ENCODE results near the gene USP48. TPM values are rescaled to one million over a fixed set of nuclear protein-coding genes. Genes with fewer than 3 reads are reported as not detected.

The USP48 gene
- total RNA-seq, 4 donors from 2014 or later, result 23.1 to 92.5 (median 64.4) TPM

GRCh38 chr1:21759818-21760217, 23.1 kb downstream of the USP48 start:
- H3K27me3 ChIP-seq, result no peaks in the 10 kb centered on the region
- peaks cover 0 to 9% of the 10 kb centered on the region in 2 donors for H3K4me1 ChIP-seq
- no peak overlapping the region for H3K27ac ChIP-seq
- H3K36me3 ChIP-seq, result no peaks in the 10 kb centered on the region
- TF ChIP-seq, protein P1, sequence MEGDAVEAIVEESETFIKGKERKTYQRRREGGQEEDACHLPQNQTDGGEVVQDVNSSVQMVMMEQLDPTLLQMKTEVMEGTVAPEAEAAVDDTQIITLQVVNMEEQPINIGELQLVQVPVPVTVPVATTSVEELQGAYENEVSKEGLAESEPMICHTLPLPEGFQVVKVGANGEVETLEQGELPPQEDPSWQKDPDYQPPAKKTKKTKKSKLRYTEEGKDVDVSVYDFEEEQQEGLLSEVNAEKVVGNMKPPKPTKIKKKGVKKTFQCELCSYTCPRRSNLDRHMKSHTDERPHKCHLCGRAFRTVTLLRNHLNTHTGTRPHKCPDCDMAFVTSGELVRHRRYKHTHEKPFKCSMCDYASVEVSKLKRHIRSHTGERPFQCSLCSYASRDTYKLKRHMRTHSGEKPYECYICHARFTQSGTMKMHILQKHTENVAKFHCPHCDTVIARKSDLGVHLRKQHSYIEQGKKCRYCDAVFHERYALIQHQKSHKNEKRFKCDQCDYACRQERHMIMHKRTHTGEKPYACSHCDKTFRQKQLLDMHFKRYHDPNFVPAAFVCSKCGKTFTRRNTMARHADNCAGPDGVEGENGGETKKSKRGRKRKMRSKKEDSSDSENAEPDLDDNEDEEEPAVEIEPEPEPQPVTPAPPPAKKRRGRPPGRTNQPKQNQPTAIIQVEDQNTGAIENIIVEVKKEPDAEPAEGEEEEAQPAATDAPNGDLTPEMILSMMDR (IDR thresholded peaks at IDR 0.05), result no peak
- no peaks in the 10 kb centered on the region for H3K9me3 ChIP-seq
- intact Hi-C loops (cut with DNase I; ENCODE audit: low total_unique reads), result no loop called here
- DNase-seq, result no peak
- no peak overlapping the region for H3K4me3 ChIP-seq

- Histone ChIP-seq H3K27me3 (no peaks in the 10 kb centered on the region), H3K27ac (no peak overlapping the region), H3K9me3 (no peaks in the 10 kb centered on the region), H3K4me3 (no peak overlapping the region), H3K4me1 (peaks cover 0 to 4% of the 10 kb centered on the region in 2 donors), H3K36me3 (no peaks in the 10 kb centered on the region)
- intact Hi-C loops (cut with DNase I; ENCODE audit: low total_unique reads), result no loop called here
- no peak for TF ChIP-seq POLR2A (IDR thresholded peaks at IDR 0.05)
- DNase-seq, result no peak
Measured at GRCh38 chr1:21759182-21759581, 23.8 kb downstream of the USP48 start.

DNA sequence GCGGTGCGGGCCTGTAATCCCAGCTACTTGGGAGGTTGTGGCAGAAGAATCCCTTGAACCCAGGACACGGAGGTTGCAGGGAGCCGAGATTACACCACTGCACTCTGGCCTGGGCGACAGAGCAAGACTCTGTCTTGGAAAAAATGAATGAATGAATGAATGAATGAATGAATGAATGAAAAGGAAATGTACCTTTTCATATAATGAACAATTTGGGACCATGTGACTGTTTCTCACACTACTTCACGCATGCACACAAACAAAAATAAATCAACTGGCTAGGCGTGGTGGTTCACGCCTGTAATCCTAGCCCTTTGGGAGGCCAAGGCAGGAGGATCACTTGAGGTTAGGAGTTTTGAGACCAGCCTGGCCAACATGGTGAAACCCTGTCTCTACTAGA, 24.3 kb downstream of the USP48 start:
- intact Hi-C loops (cut with DNase I; ENCODE audit: low total_unique reads), result no loop called here
- Histone ChIP-seq H3K9me3 (no peaks in the 10 kb centered on the region), H3K4me3 (no peak overlapping the region), H3K36me3 (no peaks in the 10 kb centered on the region), H3K27ac (no peak overlapping the region), H3K4me1 (no peaks in the 10 kb centered on the region), H3K27me3 (no peaks in the 10 kb centered on the region)
- TF ChIP-seq POLR2A (IDR thresholded peaks at IDR 0.05), result no peak
- TF ChIP-seq, protein P1 (IDR thresholded peaks at IDR 0.05), result no peak
- DNase-seq, result no peak

GRCh38 chr1:21756393-21757089, 26.4 kb downstream of the USP48 start:
- Histone ChIP-seq H3K36me3 (no peaks in the 10 kb centered on the region), H3K27me3 (no peaks in the 10 kb centered on the region), H3K9me3 (no peaks in the 10 kb centered on the region), H3K4me1 (no peaks in the 10 kb centered on the region), H3K4me3 (no peak overlapping the region), H3K27ac (no peak overlapping the region)
- no peak for TF ChIP-seq POLR2A (IDR thresholded peaks at IDR 0.05)
- TF ChIP-seq, protein P1 (IDR thresholded peaks at IDR 0.05), result no peak
- intact Hi-C loops (cut with DNase I; ENCODE audit: low total_unique reads), result no loop called here
- DNase-seq, result no peak

DNA sequence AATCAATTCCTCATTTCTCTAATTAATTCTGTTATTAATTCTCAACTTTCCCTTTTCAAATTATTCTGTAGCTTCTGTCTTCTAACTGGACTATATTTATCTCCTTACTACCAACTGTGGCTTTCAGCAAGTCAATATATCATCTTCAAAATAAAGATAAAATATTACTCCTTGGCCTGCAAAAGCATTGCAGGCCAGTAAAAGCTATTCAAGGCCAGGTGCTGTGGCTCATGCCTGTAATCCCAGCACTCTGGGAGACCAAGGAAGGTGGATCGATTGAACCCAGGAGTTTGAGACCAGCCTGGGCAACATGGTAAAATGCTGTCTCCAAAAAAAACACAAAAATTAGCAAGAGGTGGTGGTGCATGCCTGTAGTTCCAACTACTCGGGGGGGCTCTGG, 27.9 kb downstream of the USP48 start:
- H3K27me3 ChIP-seq, result no peaks in the 10 kb centered on the region
- no peak for TF ChIP-seq POLR2A (IDR thresholded peaks at IDR 0.05)
- TF ChIP-seq, protein P1 (IDR thresholded peaks at IDR 0.05), result no peak
- no peaks in the 10 kb centered on the region for H3K9me3 ChIP-seq
- H3K4me3 ChIP-seq, result no peak overlapping the region
- no peak overlapping the region for H3K27ac ChIP-seq
- H3K36me3 ChIP-seq, result no peaks in the 10 kb centered on the region
- intact Hi-C loops (cut with DNase I; ENCODE audit: low total_unique reads), result no loop called here
- no peak for DNase-seq
- H3K4me1 ChIP-seq, result no peaks in the 10 kb centered on the region

GRCh38 chr1:21754583-21754982, 28.4 kb downstream of the USP48 start:
- H3K27me3 ChIP-seq, result no peaks in the 10 kb centered on the region
- H3K36me3 ChIP-seq, result no peaks in the 10 kb centered on the region
- H3K4me1 ChIP-seq, result no peaks in the 10 kb centered on the region

More at GRCh38 chr1:21754583-21754982, 28.4 kb downstream of the USP48 start:
- no peak overlapping the region for H3K27ac ChIP-seq
- intact Hi-C loops (cut with DNase I; ENCODE audit: low total_unique reads), result no loop called here
- TF ChIP-seq, protein P1 (IDR thresholded peaks at IDR 0.05), result no peak
- TF ChIP-seq POLR2A (IDR thresholded peaks at IDR 0.05), result no peak
- no peaks in the 10 kb centered on the region for H3K9me3 ChIP-seq
- H3K4me3 ChIP-seq, result no peak overlapping the region
- DNase-seq, result no peak
